Measurements from ENCODE around the gene HIP1R.
A peak's percentile ranks its signal among the peaks of the same experiment; 100 is the strongest.

The HIP1R gene

DNA sequence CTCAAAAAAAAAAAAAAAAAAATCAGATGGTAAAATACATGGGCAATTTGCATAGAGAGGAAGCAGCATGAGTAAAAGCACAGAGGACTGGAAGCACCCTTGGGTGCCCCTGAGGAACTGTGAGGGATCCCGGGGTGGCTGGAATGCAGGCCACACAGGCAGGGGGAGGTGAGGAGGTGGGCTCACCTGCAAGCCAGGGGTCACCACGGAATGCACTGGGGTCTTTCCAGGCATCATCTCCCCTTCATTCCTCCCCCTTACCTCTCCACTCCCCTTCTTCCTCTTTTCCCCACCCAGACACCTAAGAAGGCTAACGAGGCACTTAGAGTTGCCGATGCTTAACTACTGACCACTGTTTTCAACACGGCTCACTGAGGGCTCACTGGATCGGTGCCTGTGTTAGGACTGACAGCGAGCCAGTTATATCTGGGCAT lies 14.4 kb upstream of the HIP1R start:
- Histone ChIP-seq H3K27me3 (ENCODE audit: control insufficient read depth, insufficient read depth, low read length) (no peaks in the 10 kb centered on the region), H3K27ac (no peak overlapping the region), H3K9me3 (ENCODE audit: control insufficient read depth, low read length) (no peaks in the 10 kb centered on the region), H3K4me2 (ENCODE audit: low read length) (no peak overlapping the region), H3K9ac (no peak overlapping the region), H3K4me3 (ENCODE audit: low read depth, low read length) (no peak overlapping the region), H3K36me3 (ENCODE audit: control insufficient read depth, insufficient read depth, low read length) (no peaks in the 10 kb centered on the region), H3K79me2 (no peaks in the 10 kb centered on the region), H2AFZ (no peak overlapping the region), H3K4me1 (no peaks in the 10 kb centered on the region)
- TF ChIP-seq, protein P1, sequence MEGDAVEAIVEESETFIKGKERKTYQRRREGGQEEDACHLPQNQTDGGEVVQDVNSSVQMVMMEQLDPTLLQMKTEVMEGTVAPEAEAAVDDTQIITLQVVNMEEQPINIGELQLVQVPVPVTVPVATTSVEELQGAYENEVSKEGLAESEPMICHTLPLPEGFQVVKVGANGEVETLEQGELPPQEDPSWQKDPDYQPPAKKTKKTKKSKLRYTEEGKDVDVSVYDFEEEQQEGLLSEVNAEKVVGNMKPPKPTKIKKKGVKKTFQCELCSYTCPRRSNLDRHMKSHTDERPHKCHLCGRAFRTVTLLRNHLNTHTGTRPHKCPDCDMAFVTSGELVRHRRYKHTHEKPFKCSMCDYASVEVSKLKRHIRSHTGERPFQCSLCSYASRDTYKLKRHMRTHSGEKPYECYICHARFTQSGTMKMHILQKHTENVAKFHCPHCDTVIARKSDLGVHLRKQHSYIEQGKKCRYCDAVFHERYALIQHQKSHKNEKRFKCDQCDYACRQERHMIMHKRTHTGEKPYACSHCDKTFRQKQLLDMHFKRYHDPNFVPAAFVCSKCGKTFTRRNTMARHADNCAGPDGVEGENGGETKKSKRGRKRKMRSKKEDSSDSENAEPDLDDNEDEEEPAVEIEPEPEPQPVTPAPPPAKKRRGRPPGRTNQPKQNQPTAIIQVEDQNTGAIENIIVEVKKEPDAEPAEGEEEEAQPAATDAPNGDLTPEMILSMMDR (IDR thresholded peaks at IDR 0.05), result no peak

DNA sequence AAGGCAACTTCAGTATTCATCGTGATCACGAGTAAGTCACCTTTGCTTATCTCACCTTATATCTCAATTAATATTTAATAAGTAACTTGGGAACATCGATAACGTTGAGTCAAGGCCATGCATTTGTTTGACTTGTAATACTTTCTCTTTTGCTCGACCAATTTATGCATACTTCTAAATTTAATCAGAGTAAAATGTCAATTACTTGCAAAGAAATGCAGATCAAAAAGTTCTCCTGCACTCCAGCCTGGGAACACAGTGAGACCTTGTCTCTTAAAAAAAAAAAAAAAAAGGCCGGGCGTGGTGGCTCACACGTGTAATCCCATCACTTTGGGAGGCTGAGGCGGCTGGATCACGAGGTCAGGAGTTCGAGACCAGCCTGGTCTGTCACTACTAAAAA lies 11.8 kb upstream of the HIP1R start:
- no peaks in the 10 kb centered on the region for H3K9me3 ChIP-seq (ENCODE audit: control insufficient read depth, low read length)
- no peaks in the 10 kb centered on the region for H3K79me2 ChIP-seq
- H3K27ac ChIP-seq, result no peak overlapping the region
- no peak overlapping the region for H3K4me2 ChIP-seq (ENCODE audit: low read length)
- H3K4me1 ChIP-seq, result no peaks in the 10 kb centered on the region
- no peak overlapping the region for H3K4me3 ChIP-seq (ENCODE audit: low read depth, low read length)
- H3K36me3 ChIP-seq (ENCODE audit: control insufficient read depth, insufficient read depth, low read length), result no peaks in the 10 kb centered on the region
- H3K27me3 ChIP-seq (ENCODE audit: control insufficient read depth, insufficient read depth, low read length), result no peaks in the 10 kb centered on the region
- no peak overlapping the region for H2AFZ ChIP-seq
- TF ChIP-seq, protein P1 (IDR thresholded peaks at IDR 0.05), result no peak
- no peak overlapping the region for H3K9ac ChIP-seq

DNA sequence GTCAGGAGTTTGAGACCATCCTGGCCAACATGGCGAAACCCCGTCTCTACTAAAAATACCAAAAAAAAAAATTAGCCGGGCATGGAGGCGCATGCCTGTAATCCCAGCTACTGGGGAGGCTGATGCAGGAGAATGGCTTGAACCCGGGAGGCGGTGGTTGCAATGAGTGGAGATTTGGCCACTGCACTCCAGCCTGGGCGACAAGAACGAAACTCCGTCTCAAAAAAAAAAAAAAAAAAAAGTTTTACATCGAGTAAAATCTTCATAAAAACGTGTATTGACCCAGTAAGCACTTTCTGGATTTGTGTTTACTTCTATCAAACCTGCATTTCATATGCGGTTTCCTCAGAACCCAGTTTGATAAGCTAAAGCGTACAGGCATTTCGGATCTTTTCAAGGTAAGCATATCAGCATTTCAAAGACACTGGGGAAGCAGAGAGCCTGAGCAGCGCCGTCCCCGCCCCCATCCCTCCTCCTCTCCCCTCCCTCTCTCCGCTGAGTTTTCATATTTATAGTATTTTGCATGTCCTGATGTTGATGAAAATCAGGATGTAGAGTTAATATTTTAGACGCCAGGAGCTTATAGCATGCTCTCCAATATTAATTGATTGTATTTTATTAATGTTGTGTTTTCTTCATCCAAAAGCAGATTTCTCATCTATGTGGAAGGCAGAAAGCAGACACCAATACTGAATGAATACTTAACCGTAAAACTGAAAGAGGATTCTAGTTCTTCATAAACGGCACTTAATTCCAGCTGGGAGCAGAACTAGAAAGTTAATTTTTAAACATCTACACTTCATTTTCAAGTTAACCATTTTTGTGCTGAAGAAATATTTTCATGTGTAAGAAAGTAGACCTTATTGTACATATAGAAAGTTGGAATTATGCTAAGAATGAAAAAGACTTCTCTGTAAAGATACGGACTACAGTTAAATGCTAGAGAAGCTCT lies 9.2 kb upstream of the HIP1R start:
- Histone ChIP-seq H2AFZ (peak overlapping the region; percentile 52), H3K27me3 (ENCODE audit: control insufficient read depth, insufficient read depth, low read length) (no peaks in the 10 kb centered on the region), H3K4me3 (ENCODE audit: low read depth, low read length) (no peak overlapping the region), H3K4me2 (ENCODE audit: low read length) (peak overlapping the region; percentile 0), H3K36me3 (ENCODE audit: control insufficient read depth, insufficient read depth, low read length) (no peaks in the 10 kb centered on the region), H3K79me2 (no peaks in the 10 kb centered on the region), H3K9me3 (ENCODE audit: control insufficient read depth, low read length) (no peaks in the 10 kb centered on the region), H3K9ac (no peak overlapping the region), H3K27ac (no peak overlapping the region), H3K4me1 (no peaks in the 10 kb centered on the region)
- TF ChIP-seq, protein P1 (IDR thresholded peaks at IDR 0.05), result no peak

DNA sequence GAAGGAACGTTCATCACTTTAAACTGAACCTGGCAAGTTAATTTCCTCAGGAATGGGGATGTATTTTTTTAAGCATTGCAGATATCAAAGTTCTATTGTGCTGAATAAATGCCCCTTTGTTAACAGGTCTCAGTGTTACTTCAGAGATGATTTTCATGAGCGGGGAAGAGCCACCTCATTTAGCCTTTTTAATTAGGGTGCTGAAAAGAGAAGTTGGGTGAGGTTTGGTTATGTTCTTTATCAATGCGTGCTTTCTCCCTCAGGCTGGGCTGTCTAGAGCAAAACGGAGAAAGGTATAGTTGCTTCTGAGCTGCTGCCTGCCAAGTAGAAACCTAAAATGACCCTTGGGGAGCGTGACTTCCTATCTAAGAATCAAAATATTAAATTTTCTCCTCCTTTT lies 8.0 kb upstream of the HIP1R start:
- Histone ChIP-seq H3K27ac (no peak overlapping the region), H3K9ac (no peak overlapping the region)

More for the DNA sequence above, 8.0 kb upstream of the HIP1R start:
- no peaks in the 10 kb centered on the region for H3K9me3 ChIP-seq (ENCODE audit: control insufficient read depth, low read length)
- H3K36me3 ChIP-seq (ENCODE audit: control insufficient read depth, insufficient read depth, low read length), result no peaks in the 10 kb centered on the region
- no peaks in the 10 kb centered on the region for H3K4me1 ChIP-seq
- H3K4me2 ChIP-seq (ENCODE audit: low read length), result no peak overlapping the region
- no peak overlapping the region for H3K4me3 ChIP-seq (ENCODE audit: low read depth, low read length)
- H3K79me2 ChIP-seq, result no peaks in the 10 kb centered on the region
- H2AFZ ChIP-seq, result no peak overlapping the region
- H3K27me3 ChIP-seq (ENCODE audit: control insufficient read depth, insufficient read depth, low read length), result no peaks in the 10 kb centered on the region
- TF ChIP-seq, protein P1 (IDR thresholded peaks at IDR 0.05), result no peak

All from parathyroid adenoma (tissue), 2 donors.